HG03196 (cell line): ENCODE measurements around the gene ISM1.

ENCODE experiments used
- ATAC-seq: cut with Tn5 transposase; IDR thresholded peaks from one replicate; pipeline ENCODE4 v1.9.1; 2021; ENCODE audit not compliant: unreplicated experiment

Gene ISM1

GRCh38 chr20:13278812-13279570 lies 57.9 kb downstream of the ISM1 start:
- no peak for ATAC-seq

- ATAC-seq = no peak
These were observed 59.7 kb downstream of the ISM1 start for GRCh38 chr20:13280609-13281324.

- ATAC-seq = no peak
These were observed 63.1 kb downstream of the ISM1 start for GRCh38 chr20:13283869-13284829.

- no peak for ATAC-seq
These were observed 63.8 kb downstream of the ISM1 start for GRCh38 chr20:13284830-13285229.

GRCh38 chr20:13285408-13285807 lies 64.3 kb downstream of the ISM1 start:
- ATAC-seq = no peak

GRCh38 chr20:13286052-13286451 lies 65.0 kb downstream of the ISM1 start:
- no peak for ATAC-seq

GRCh38 chr20:13286607-13287006 lies 65.5 kb downstream of the ISM1 start:
- no peak for ATAC-seq

GRCh38 chr20:13288357-13288756 lies 67.3 kb downstream of the ISM1 start:
- ATAC-seq = no peak

GRCh38 chr20:13289031-13289430 lies 68.0 kb downstream of the ISM1 start:
- ATAC-seq = no peak

GRCh38 chr20:13290724-13291123 lies 69.7 kb downstream of the ISM1 start:
- no peak for ATAC-seq

- ATAC-seq = no peak
These were observed 70.1 kb downstream of the ISM1 start for GRCh38 chr20:13291157-13291556.

GRCh38 chr20:13292201-13292885 lies 71.3 kb downstream of the ISM1 start:
- no peak for ATAC-seq

- no peak for ATAC-seq
These were observed 73.4 kb downstream of the ISM1 start for GRCh38 chr20:13294522-13294921.

- no peak for ATAC-seq
These were observed 74.6 kb downstream of the ISM1 start for GRCh38 chr20:13295637-13296036.

GRCh38 chr20:13296070-13296469 lies 75.0 kb downstream of the ISM1 start:
- no peak for ATAC-seq

GRCh38 chr20:13297147-13297899 lies 76.2 kb downstream of the ISM1 start:
- no peak for ATAC-seq

GRCh38 chr20:13298692-13299373 lies 77.8 kb downstream of the ISM1 start:
- no peak for ATAC-seq

GRCh38 chr20:13299401-13299800 lies 78.3 kb downstream of the ISM1 start:
- ATAC-seq = no peak

- ATAC-seq = no peak
These were observed 80.5 kb downstream of the ISM1 start for GRCh38 chr20:13301596-13301995.
